HG03354 (cell line): ENCODE results near the gene NFATC2.

Experiments used
- ATAC-seq: cut with Tn5 transposase; IDR thresholded peaks from one replicate; pipeline ENCODE4 v1.9.1; 2021; ENCODE audit warnings: mild to moderate bottlenecking; ENCODE audit not compliant: unreplicated experiment, poor library complexity, severe bottlenecking

The NFATC2 gene

GRCh38 chr20:51445591-51445990, 96.9 kb downstream of the NFATC2 start:
- no peak for ATAC-seq

GRCh38 chr20:51444922-51445438, 97.5 kb downstream of the NFATC2 start:
- ATAC-seq, result no peak

DNA sequence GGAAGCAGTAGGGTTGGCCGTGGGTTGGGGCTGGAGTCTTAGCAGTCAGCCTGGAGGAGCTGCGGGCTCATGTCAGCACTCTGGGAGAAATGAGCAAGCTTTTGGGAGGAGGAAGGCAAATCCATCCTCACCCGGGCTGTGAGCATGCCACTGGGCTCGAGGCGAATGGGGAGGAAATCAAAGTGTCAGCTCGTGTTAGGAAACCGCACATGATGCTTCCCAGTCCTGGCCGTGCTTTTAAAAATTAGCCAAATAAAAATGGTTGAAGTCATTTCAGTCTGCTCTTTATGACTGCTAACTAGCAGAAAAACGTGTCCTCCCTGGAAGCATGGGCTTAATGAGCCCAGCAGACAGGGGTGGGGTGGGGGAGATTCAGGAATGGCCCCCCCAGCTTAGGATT, 98.1 kb downstream of the NFATC2 start:
- no peak for ATAC-seq

- no peak for ATAC-seq
Measured at GRCh38 chr20:51442602-51443001, 99.9 kb downstream of the NFATC2 start.

- ATAC-seq, result no peak
Measured at GRCh38 chr20:51440589-51440988, 101.9 kb downstream of the NFATC2 start.

DNA sequence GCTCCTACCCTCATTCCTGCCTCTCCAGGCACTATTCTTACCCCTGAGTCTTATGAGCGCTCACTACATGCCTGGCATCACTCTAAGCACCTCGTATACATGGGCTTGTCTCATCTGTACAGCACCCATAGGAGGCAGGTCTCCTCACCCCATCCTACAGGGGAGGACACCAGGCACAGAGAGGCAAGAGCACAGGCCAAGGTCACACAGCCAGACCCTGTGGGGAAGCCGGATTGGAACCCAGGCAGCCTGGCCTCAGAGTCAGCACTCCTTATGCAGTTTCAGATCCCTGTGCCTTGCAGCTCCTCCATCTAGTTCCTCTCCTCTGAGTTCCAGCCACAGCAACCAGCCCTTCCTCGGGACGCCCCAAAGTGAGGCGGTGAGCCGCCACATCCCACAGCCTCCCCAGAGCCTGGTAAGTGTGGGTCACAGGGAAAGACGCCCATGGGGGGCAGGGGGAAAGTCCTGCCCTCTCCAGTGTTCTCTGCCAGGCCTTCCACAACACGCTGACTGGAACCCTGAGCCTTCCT, 103.3 kb downstream of the NFATC2 start:
- ATAC-seq, result no peak

GRCh38 chr20:51438136-51438535, 104.4 kb downstream of the NFATC2 start:
- ATAC-seq, result no peak

GRCh38 chr20:51437182-51437924, 105.2 kb downstream of the NFATC2 start:
- ATAC-seq, result no peak

GRCh38 chr20:51434580-51435247, 107.8 kb downstream of the NFATC2 start:
- no peak for ATAC-seq

DNA sequence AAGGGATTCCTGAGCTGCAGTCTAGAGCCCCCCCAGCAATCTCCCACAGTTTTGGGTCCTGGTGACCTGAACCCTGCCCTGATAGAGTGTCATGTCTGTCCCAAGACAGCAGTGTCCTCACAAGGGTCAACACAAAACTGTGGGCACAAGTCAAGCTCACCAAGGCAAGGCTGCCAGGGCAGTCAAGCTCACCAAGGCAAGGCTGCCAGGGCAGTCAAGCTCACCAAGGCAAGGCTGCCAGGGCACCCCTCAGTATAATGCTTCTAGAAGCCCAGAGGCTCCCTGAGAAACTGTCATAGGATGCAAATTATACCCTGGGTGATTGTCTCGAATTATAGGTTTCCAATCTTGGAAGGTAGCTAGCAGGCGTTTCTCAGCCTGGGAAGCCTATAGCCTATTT, 108.5 kb downstream of the NFATC2 start:
- no peak for ATAC-seq

DNA sequence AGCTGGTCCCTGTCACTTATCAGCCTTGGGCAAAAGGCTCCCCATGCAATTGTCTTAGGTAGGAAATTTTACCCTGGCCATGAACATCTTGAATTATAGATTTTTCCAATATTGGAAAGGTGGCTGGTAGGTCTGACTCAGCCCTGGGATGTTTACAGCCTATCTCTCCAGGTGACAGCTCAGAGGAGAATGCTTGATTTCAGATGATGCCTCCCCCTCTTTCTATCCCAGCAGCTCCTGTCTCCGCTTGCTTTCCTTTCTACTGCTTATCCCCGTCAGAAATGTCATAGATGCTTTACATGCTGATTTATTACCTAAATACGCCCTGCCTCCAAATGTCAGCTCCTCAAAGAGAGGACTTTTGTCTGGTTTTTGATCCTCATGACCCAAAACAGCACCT, 109.6 kb downstream of the NFATC2 start:
- no peak for ATAC-seq

- ATAC-seq, result no peak
Measured at GRCh38 chr20:51432251-51432784, 110.2 kb downstream of the NFATC2 start.

GRCh38 chr20:51431321-51431720, 111.2 kb downstream of the NFATC2 start:
- ATAC-seq, result no peak

GRCh38 chr20:51430198-51430950, 112.1 kb downstream of the NFATC2 start:
- ATAC-seq, result no peak

DNA sequence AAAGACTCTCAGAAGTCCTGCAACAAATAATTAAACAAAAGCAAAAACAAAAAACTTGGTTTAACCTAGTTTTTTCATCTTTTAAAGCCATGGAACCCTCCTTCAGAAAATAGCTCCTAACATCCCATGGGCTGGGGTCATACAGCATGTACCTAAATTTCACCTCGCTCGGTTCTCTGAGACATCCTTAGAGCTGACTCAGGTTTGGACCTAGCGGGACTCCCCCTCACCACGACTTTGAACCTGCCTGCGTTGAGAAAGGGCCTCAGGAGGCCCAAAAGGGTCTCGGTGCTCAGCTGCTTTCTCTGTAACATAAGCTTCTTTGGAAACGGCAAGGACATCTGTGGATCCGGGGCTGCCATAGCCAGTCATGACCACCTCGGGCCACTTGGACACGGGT, 112.8 kb downstream of the NFATC2 start:
- ATAC-seq, result no peak

GRCh38 chr20:51429144-51429482, 113.4 kb downstream of the NFATC2 start:
- no peak for ATAC-seq

DNA sequence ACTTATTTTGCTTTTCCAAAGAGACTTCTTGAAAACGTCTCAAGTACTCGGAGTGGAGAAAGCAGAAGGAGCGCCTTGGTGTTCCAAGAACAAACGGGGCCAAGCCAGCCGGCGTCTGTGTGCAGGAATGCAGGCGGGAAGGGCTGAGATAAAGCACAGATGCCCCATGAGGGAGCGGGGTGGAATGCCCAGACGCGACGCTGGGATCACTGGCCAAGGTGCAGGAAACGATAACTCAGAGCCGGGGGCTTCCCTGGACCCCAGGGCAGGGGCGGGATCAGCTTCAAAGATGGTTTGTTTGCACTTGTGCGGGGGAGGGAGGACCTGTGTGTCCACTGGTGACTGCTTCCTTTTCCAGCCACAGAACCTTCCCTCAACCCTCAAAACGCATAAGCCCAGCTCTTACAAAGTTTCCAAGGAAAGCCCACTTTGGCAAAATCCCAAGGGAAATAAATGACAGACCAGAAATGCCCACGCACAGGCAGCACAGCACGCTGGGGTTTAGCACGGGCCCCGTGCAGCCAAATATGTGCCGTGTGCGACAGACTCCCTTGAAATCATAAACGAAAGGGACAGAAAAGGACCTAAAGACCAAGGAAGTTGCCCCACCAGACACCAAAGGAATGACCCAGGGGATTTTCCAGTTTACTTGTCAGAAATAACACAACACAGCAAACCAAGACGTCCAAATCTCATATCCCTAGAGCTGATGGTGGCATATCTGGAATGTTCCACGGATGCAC, 113.9 kb downstream of the NFATC2 start:
- no peak for ATAC-seq

- no peak for ATAC-seq
Measured at GRCh38 chr20:51427651-51428291, 114.7 kb downstream of the NFATC2 start.
